ENCODE measurements around the gene INCENP.
"Not testable (repeated sequence)": the region's sequence is repeated elsewhere in the genome, so short reads cannot be mapped to it uniquely, and the experiment has no call there.

The INCENP gene

DNA sequence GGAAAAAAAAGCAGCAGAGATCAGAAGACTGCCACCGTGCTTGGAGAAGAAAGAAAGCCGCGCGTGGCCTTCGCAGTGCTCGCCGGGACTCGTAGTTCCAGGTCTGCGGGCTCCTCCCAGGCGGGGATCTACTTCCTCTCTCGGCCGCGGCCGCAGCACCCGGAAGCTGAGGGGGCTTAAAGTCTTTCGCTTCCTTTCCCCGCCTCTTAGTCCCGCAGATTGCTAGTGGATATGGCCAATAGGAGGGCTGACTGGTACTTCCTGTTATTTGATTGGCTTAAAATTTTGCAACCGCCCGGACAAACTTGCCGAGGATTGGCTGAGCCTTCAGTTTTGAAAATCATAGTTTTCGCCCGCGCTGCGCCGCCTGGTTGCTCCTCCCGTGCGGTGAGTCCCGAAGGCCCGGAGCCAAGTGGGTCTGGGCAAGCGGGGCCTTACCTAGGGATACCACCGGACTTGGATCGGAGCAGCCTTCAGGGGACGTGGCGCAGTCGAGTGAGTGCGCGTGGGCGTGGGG, at the start of gene INCENP:
Gene INCENP (plus strand): TSS at position 343 of the 517 bp plus-strand sequence. CDS start 4,151 bp downstream, outside the sequence.
- peak; percentile 99 to 100 for DNase-seq (ENCODE audit: low read depth in 1 of 2, low spot score in 1 of 2)
- no peak for TF ChIP-seq JUND (IDR thresholded peaks at IDR 0.05; ENCODE audit: low read depth)
- in situ Hi-C loops (cut with HindIII; ENCODE audit: low pct_unique_long_range_greater_than_20kb, low sequenced_read_pairs): no loop called here

DNA sequence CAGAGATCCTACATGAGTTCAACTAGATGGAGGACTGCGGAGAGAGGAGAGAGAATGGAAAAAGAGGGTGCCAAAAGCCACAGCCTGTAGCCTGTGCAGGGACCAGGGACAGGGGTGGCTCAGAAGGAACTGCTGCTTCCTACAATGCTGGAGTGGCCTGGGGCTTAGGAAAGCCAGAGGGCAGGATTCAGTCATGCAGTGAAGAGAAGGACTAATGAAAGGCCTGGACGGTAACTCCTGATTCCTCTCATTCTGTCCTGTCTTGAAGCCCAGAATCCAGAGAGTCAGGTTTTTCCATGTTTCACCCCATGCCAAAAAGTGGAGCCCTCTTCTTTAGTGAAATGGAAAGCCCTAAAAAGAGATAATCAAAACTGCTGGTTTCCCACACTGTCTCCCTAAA, 48.4 kb upstream of the INCENP start:
- DNase-seq (ENCODE audit: low read depth in 1 of 2, low spot score in 1 of 2): no peak

GRCh38 chr11:62077132-62077531, 46.7 kb upstream of the INCENP start:
- no peak for DNase-seq (ENCODE audit: low read depth in 1 of 2, low spot score in 1 of 2)
- TF ChIP-seq JUND (IDR thresholded peaks at IDR 0.05; ENCODE audit: low read depth): no peak
- in situ Hi-C loops (cut with HindIII; ENCODE audit: low pct_unique_long_range_greater_than_20kb, low sequenced_read_pairs): no loop called here

More for the DNA sequence above, 48.4 kb upstream of the INCENP start:
- no peak for TF ChIP-seq JUND (IDR thresholded peaks at IDR 0.05; ENCODE audit: low read depth)
- in situ Hi-C loops (cut with HindIII; ENCODE audit: low pct_unique_long_range_greater_than_20kb, low sequenced_read_pairs): no loop called here

- TF ChIP-seq JUND (IDR thresholded peaks at IDR 0.05; ENCODE audit: low read depth): no peak
- peak; percentile 51 to 79 for DNase-seq (ENCODE audit: low read depth in 1 of 2, low spot score in 1 of 2)
- in situ Hi-C loops (cut with HindIII; ENCODE audit: low pct_unique_long_range_greater_than_20kb, low sequenced_read_pairs): no loop called here
These were observed 42.2 kb upstream of the INCENP start for GRCh38 chr11:62081378-62082291.

- in situ Hi-C loops (cut with HindIII; ENCODE audit: low pct_unique_long_range_greater_than_20kb, low sequenced_read_pairs): no loop called here
- DNase-seq (ENCODE audit: low read depth in 1 of 2, low spot score in 1 of 2): no peak
- no peak for TF ChIP-seq JUND (IDR thresholded peaks at IDR 0.05; ENCODE audit: low read depth)
These were observed 41.5 kb upstream of the INCENP start for GRCh38 chr11:62082292-62082657.

DNA sequence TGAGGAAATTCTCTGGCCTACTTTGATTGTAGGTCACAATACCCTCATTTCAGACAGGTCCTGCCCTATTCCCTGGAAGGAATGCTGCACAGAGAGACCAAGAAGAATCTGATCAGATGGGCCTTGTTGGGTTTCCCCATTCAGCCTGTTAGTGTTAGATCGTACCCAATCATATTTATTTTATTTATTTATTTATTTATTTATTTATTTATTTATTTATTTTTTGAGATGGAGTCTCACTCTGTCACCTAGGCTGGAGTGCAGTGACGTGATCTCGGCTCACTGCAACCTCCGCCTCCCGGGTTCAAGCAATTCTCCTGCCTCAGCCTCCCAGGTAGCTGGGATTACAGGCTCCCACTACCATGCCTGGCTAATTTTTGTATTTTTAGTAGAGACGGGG, 39.0 kb upstream of the INCENP start:
- DNase-seq (ENCODE audit: low read depth in 1 of 2, low spot score in 1 of 2); in situ Hi-C loops (cut with HindIII; ENCODE audit: low pct_unique_long_range_greater_than_20kb, low sequenced_read_pairs): not testable (repeated sequence)

DNA sequence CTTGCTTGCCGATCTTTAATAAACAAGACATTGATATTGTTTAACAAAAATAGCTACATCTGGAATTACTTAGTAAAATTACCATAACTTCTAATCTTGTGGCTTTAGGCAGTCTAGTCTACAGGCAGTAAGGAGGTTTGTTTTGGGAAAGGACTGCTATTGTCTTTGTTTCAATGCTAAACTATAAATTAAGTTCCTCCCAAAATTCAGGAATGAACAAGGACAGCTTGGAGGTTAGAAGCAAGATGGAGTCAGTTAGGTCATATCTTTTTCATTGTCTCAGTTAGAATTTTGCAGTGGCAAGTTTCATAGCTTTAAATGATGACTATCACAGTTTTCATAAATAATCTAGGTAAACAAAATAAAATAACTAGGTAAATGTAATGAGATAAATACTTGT, 36.1 kb upstream of the INCENP start:
- in situ Hi-C loops (cut with HindIII; ENCODE audit: low pct_unique_long_range_greater_than_20kb, low sequenced_read_pairs): no loop called here
- DNase-seq (ENCODE audit: low read depth in 1 of 2, low spot score in 1 of 2): no peak
- no peak for TF ChIP-seq JUND (IDR thresholded peaks at IDR 0.05; ENCODE audit: low read depth)

DNA sequence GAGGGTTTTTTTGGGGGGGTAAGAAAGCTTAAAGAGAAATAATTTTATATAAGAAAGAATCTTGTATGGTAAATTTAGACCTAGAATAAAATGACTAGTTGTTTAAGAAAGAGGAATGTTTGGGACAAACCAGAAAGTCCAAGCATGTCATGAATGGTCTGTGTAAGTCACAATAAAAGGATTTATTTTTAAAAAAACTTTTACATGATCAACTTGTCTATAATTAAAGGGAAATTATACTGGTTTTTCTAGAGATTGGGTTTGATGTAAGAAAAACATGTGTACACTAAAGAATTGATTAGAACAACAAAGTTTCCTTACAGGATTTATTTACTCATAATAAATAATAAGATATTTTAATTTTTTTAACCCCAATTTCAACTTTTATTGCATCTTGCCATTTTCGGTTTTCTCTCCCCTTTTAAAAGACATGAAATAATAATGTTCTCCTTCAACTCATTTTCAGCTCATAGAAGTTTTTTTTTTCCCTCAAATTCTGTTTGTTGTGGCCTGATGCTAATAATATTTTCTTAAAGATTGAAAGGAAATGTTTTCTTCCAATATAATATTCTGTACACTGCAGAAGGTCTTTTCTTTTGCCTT, 35.4 kb upstream of the INCENP start:
- peak in 1 of 2 experiments; percentile 42 for DNase-seq (ENCODE audit: low read depth in 1 of 2, low spot score in 1 of 2)
- in situ Hi-C loops (cut with HindIII; ENCODE audit: low pct_unique_long_range_greater_than_20kb, low sequenced_read_pairs): no loop called here
- no peak for TF ChIP-seq JUND (IDR thresholded peaks at IDR 0.05; ENCODE audit: low read depth)

DNA sequence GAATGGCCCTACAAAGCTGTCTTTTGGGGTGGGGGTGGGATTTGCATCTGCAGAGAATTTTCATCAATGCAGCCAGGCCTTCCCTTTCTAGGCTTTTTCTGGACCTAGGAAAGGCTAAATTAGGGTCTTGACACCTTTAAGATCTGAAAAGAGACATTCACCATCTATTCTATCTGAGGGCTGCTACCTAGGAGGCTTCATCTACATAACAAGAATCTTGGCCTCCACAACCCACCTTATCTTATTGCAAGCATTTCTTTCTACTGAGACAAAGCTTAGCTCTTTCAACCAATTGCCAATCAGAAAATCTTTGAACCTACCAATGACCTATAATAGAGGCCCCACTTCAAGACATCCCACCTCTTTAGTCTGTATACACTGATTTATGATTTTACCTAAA, 20.7 kb upstream of the INCENP start:
- no peak for TF ChIP-seq JUND (IDR thresholded peaks at IDR 0.05; ENCODE audit: low read depth)
- in situ Hi-C loops (cut with HindIII; ENCODE audit: low pct_unique_long_range_greater_than_20kb, low sequenced_read_pairs): no loop called here
- no peak for DNase-seq (ENCODE audit: low read depth in 1 of 2, low spot score in 1 of 2)

- no peak for DNase-seq (ENCODE audit: low read depth in 1 of 2, low spot score in 1 of 2)
- in situ Hi-C loops (cut with HindIII; ENCODE audit: low pct_unique_long_range_greater_than_20kb, low sequenced_read_pairs): no loop called here
- TF ChIP-seq JUND (IDR thresholded peaks at IDR 0.05; ENCODE audit: low read depth): no peak
These were observed 19.8 kb upstream of the INCENP start for GRCh38 chr11:62103986-62104385.

GRCh38 chr11:62104816-62105653, 18.8 kb upstream of the INCENP start:
- no peak for DNase-seq (ENCODE audit: low read depth in 1 of 2, low spot score in 1 of 2)
- in situ Hi-C loops (cut with HindIII; ENCODE audit: low pct_unique_long_range_greater_than_20kb, low sequenced_read_pairs): no loop called here
- no peak for TF ChIP-seq JUND (IDR thresholded peaks at IDR 0.05; ENCODE audit: low read depth)

DNA sequence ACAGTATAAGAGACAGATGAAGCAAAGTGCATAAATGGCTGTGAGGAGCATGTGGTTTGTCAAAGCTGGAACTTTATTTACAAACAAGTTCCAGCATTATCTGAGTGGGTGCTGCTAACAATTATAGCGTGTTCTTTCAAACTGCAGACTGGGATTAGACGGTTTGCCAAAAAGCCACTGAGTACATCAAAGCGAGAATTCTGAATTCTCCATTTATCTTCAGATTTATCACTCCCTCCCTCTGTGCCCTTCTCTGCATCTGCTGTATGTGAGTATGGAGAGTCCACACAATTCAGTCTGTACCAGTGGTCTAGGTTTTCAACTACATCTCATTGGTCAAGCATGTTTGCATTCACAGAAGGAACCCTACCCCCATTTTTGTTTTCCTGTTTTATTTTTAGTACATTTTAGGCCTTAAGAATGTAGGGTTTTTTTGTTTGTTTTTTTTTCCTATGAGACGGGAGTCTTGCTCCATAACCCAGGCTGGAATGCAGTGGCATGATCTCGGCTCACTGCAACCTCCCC, 18.1 kb upstream of the INCENP start:
- no peak for DNase-seq (ENCODE audit: low read depth in 1 of 2, low spot score in 1 of 2)
- no peak for TF ChIP-seq JUND (IDR thresholded peaks at IDR 0.05; ENCODE audit: low read depth)
- in situ Hi-C loops (cut with HindIII; ENCODE audit: low pct_unique_long_range_greater_than_20kb, low sequenced_read_pairs): no loop called here

Data from T47D (cell line).